GM18909 (cell line): ENCODE measurements around the gene LANCL1.
"Not testable (repeated sequence)": the region's sequence is repeated elsewhere in the genome, so short reads cannot be mapped to it uniquely, and the experiment has no call there.

Experiments
- ATAC-seq: cut with Tn5 transposase; IDR thresholded peaks from one replicate; pipeline ENCODE4 v1.9.1; 2021; ENCODE audit warnings: mild to moderate bottlenecking; ENCODE audit not compliant: unreplicated experiment, poor library complexity

The LANCL1 gene

DNA sequence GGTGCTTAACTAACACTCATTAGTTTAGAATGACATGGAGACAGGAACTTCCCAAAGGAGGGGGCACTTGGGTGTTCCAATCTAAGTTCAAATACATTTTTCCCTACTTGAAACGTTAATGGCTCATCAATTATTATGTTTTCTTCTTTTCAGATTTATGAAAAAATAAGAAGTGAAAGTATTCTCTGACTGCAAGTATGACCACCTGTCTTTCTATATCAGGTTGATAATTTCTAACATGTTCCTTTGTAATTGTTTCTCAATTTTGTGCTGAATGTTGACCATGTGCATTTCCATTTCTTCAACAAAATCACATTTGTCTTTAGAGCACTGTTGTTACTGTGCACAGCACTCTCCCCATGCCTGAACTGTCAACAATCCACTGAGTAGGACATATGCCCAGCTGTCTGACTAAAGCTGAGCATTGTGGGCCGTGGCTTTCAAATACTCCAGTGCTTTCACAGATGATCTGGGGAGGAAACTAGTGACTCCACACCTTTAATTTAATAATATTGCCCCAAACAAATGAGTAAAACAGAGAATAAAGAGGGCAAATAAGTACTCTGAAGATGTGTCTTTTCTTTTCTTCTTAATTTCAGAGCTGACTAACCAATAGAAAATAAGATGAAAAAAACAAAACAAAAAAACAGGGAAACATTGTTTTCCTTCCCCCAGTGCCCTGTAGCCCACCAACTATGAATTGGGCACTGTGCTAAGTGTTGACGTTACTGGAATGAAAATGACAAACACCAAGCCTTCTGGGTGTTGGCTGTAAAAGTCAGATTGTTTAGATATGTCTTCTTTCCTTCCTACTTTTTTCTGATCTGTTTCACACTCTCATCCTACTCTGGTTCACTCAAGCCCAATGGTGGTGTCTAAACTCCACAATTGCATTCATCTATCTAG, 16.0 kb downstream of the LANCL1 start:
- ATAC-seq, result peak; percentile 73

DNA sequence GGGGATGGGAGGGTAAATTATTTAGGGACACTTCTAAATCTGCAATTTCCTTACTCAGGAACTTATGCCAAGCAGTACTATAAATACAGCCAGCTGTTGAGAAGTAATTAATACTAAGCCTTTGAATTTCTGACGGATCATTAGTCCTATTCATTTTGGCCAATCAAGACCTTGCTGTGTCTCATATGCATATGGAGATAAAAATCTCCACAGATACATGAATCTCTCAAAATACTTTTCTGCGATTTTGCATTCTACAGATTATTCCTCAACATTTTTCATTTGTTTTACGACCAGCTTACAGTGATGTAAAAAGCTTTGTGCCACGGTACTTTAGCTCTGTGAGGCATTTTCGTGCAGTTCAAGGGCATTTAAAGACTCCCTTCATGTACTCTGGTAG, 16.7 kb downstream of the LANCL1 start:
- ATAC-seq, result peak; percentile 15

DNA sequence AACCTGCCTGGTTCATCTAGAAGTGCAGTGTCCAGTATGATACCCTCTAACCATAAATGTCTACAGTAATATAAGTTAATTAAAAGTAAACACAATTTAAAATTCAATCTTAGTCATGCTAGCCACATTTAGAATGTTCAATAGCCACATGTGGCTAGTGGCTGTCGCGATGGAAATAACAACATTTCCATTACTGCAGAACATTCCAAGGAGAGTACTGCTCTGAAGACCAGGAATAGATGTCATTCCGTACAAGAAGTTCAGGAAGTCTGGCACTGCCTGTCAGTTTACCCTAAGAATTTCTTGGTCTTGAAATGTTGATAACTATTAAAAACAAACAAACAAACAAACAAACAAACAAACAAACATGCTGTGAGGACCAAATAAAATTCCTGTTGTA, 17.2 kb downstream of the LANCL1 start:
- ATAC-seq, result no peak

DNA sequence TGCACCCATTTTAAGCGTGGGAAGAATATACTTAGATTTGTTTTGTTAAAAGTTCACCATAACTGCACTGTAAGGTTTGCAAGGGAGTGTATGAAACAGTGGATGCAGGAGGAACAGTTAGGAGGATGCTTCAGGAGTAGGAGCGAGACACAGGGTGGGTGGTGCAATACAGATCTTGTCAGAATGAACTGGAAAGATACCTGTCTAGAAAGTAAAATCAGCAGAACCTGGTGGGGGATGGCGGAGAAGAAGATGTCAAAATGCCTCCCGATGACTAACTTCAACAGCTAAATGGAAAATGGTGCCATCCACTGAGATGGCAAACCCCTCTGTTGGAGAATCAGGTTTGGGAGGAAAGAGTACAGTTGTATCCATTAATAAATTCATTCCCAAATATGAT, 18.2 kb downstream of the LANCL1 start:
- no peak for ATAC-seq

DNA sequence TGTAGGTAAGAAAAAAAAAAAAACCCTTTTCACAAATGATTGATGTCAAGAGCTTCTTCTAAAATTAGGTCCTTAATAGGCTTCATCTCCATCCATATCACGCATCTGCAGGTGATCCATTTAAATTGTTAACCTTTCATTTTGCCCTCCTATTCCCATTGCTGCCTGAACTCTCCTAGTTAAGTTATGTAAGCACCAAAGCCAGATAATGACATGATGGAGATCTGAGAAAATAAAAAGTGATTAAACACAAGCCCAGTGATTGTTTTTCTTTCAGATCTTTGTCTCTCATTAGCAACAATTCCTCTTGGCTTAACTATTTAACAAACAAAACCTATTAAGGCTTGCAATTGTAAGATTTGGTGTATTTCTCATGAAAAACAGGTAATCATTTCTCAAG, 20.0 kb downstream of the LANCL1 start:
- no peak for ATAC-seq

DNA sequence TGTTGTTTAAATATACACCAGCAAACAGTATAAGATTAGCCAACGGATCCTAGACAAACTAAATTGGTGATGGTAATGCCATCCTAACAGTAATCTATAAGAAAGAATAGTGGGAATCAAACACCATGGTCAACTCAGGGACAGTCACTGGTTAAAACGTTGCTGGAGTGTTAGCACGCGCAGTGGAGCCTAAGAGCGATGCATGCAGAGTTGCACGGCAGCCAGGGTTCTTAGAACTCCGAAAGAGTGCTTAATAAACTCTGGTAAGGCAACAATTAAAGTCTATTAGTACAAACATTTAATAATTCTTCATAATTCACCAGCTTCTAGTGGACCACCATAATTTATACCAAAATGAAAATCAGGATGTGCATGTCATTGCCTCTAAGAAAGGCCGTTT, 22.2 kb downstream of the LANCL1 start:
- ATAC-seq, result no peak

DNA sequence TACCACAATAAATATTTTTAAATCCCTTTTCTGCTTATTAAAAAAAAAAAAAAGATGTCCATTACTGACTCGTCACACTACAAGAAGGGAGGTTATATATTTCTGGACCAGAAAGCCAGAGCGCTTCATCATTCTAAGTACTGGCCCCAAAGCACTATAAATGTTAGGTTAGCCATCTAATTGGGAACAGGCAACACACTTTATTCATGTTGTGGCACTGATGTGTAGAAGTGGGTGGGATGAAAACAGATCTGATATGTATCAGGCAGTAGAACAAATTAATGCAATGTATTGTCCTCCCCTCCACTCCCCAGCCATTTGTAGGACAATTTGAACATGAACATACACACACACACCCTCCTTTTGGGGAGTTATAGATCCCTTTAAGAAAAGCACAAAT, 24.4 kb downstream of the LANCL1 start:
- ATAC-seq, result no peak

DNA sequence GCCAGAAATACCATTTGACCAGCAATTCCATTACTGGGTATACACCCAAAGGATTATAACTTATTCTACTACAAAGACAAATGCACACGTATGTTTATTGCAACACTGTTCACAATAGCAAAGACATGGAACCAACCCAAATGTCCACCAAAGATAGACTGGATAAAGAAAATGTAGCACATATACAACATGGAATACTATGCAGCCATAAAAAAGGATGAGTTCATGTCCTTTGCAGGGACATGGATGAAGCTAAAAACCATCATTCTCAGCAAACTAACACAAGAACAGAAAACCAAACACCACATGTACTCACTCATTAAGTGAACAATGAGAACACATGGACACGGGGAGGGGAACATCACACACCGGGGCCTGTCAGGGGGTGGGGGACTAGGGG, 25.6 kb downstream of the LANCL1 start:
- ATAC-seq, result not testable (repeated sequence)

DNA sequence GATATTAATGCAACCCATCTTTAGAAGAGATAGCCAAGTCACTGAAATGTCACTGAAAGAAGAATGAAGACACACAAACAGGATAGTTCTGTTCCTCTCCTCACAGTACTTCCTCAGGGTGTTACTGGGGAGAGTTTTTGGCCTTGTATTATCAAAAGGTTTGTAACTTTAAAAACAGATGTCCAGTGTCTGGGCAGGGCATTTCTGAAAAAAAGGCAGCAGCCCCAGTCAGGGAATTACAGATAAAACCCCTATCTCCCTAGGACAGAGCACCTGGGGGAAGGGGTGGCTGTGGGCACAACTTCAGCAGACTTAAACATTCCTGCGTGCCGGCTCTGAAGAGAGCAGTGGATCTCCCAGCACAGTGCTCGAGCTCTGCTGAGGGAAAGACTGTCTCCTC, 30.8 kb downstream of the LANCL1 start:
- ATAC-seq, result no peak

DNA sequence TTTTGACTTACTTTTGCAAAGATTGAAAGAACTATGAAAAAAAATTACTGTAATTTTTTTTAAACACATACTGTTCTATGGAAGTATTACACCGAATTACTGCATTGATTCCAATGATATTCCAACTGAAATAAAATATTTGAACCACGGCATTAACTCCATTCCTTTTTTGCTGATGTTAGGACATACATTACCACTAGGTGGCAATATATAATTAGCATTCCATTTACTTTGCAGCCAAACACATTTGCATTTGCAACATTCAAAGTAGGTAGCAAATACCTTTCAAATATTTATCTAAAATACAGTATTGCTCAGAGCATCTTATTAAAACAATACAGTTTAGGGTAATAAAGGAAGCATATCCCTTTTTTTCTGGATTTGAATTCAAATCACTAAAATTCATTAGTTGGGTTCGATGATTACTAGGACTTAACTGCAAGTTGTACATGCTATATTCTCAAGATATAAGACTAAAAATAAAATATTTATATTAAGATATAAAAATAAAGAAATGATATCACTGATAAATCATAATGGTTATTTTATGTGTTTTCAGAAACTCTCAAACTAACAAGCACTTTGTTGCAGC, 31.3 kb downstream of the LANCL1 start:
- peak; percentile 55 for ATAC-seq

DNA sequence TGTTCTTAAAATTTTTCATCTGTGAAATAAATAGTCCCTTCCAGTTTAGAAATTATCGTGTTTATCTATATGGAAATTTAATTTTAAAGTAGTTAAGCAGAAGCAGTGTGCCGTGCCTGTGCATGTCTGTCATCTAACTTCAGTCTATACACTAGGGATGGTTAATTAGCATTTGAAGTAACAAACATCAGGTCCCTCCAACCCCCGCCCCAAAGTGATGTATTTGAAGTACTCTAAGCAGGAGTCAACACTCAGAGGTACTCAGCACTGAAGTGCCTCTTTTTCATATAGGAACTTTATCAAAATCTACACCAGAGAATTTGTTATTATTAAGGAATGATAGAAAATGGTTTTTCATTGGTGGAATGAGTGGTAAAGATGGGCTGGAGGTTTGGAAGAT, 33.0 kb downstream of the LANCL1 start:
- no peak for ATAC-seq

DNA sequence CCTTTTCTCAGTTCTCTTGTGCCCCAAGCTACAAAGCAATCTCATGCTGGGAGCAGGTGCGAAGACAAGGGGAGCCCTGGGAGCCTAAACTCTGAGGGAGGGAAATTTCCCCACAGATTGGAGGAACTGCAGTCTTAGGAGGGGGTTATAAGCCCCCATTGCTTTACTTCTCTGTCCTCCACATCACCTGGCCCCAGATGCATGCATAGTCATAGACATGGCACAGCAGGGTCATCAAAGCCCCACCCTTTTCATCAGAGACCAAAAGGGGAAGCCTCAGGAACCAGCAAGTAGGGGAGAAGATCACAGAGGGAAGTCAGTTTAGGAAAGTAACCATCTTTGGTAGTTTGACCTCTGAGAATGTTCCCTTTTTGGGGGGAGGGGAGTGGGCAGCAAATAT, 33.7 kb downstream of the LANCL1 start:
- ATAC-seq, result peak; percentile 29

DNA sequence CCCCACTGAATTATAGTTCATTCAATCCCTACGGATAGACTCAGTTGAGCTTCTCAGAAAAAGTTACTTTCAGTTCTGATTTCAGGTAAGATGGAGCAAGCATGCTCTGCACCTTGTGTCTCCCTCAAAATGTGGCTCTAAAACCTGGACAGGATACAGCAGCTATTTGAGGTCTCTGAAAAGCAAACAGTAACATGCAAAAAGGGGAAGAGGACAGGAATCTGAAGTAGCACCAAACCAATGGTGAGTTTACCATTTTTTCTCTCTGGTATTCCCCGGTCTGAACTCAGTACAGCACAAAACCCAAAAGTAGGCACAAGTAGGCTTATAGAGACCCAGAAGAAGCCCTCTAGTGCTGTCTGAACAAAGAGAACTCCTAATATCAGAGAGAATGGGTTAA, 34.1 kb downstream of the LANCL1 start:
- ATAC-seq, result peak; percentile 73

DNA sequence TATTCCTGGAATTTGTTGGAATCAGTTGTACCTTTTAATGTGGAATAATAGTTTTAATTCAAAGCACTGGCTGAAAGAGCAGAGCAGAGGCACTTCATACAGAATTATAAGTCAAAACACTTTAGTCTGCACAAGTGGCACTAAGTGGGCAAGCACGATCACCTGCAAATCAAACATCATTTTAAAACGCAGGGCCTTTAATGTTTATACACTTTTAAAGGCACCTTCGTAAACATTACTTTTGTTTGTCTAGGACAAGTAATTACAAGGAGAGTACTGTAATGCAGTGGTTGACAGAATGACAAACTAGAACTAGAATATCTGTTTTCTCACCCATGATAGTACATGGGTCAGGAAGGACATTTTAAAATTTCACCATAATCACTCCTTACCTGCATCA, 36.4 kb downstream of the LANCL1 start:
- no peak for ATAC-seq

DNA sequence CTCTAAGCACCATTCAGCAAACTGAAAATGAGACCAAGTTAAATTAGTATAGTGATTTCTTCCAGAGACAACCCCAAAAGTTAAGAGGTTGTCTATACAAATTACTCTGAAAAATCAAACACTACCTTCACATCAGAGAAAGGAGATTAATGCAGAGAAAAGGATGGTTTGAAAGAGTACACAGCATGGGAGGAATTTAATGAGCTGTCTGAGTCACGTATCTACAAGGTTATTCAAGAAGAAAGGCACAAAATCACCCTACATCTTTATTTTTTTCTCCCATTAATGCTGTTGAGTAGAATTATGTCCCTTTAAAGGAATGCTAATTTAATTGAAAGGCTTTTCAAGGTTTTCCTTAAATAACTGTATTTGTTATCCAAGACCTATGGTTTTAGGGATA, 41.1 kb downstream of the LANCL1 start:
- ATAC-seq, result no peak

DNA sequence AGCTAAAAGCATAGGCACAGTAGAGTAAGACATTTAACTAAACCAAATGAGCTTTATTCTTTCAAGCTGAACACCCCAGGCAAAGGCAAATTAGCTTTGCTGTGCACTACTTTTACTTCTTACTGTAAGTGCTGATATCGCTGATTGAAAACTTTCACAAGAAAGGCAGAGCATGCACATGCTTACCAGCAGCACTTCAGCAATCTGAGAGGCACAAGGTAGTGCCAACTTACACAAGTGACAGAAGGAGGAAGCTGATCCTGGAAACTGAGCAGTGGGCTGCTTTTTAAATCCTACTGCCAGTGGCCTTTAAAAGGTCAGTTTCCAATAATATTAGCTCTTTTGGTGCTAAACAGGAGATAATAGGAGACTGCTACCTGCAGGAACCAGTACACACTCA, 43.9 kb downstream of the LANCL1 start:
- ATAC-seq, result no peak

DNA sequence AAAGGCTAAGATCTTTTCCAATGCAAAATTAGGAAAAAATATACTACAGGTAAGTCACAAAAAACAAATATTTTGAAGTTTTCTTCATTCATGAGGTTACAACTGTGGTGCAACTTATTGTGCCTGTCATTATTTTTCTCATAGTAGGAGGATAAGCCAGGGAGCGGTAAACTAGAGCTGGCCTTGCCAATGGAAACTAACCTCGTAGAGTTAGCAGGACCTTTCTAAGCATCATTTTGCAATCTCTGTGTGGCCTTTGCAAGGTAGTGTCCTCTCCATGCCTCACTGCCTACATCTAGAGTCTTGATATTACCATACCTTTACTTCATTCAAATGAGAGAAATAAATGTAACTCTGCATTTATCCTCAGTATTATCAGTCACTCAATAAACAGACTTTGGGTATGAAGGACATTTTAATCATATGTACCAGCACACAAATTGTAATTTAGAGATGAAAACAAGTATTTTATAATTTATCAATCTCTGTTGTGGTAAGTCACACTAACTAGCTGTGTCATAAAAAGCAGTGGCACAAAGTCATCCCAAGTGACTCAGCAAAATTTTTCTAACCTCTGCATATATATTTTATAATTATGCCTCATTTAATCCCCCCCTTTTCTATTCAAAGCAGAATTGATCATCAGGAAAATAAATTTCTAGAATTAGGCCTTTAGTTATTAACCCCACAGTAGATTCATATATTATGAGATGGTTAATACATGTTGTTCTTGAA, 47.0 kb downstream of the LANCL1 start:
- ATAC-seq, result no peak

DNA sequence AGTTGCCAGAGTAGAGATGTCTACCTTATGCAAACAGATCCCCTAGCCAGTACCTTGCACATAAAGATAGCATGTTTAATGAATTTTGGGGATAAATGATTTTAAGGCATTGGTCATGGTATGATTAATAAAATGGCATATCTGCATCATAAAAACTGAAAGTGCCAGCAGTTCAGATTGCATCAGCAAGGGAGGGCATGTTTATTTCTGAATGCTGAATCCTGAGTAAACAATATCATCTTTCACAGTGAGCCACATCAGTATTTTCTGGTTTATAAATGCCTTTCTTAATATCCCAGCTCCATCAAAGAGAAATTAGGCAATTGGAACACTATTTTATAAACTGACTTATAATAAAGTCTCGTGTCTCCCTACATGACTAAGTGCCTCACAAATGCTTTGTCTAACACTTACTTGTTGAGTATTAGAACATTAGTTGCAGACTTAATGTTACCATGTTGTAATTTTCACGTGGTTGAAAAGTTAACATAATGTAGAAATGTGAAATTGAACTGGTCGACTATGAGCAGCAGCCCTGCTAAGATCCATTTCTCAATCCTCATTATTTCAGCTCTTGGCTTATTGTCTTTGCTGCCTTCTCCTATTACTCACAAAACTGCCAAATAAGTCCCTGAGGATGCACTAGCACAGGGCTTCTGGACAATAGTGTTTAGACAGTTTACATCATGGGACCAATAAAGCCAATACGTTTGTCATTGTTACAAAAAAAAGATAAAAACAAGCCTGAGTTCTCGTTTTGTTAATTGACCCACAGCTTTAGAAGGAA, 48.0 kb downstream of the LANCL1 start:
- no peak for ATAC-seq

DNA sequence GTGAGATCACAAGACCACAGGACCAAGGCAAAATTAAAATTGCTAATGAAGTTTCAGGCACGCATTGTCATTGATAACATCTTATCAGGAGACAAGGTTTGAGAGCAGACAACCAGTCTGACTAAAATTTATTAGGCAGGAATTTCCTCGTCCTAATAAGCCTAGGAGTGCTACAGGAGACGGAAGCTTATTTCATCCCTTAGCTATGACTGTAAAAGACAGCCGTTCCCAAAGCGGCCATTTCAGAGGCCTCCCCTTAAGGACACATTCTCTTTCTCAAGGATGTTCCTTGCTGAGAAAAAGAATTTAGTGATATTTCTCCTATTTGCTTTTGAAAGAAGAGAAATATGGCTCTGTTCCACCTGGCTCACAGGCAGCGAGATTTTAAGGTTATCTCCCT, 49.2 kb downstream of the LANCL1 start:
- ATAC-seq, result not testable (repeated sequence)

DNA sequence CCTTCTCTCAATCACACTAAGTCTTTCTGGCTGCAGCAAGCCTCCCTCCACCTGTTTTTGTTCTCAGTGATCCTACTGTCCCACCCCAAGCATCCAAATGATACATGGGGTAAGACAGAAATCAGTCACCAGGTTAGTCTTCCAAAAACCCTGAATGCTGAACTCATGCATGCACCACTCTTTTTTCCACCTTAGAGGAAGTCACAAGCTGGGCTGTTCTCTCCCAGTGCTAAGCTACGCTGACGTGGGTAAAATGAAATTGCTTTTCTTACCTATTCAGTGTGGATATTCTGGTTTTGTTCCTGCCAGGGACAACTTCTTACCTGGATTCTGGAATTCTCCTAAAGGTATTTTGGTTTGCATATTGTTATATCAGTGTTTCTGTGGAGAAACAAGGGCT, 54.2 kb downstream of the LANCL1 start:
- ATAC-seq, result no peak

DNA sequence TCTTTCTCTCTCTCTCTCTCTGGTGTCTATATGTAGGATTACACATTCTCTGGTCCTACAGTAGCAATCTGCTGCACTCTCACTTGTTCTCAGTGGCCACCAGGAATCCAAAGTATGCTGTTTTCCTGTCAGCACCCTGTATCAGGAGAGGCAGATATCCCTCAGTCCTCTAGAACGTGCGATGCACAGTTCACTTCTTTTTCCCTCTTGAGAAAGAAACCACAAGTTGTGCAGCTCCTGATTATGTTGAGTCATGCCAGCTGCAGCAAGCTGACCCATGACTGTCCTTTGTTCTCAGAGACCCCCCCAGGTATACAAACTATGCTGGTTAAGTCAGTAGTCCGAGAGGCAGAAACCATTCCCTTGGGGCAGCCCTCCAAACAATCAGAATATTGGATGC, 54.6 kb downstream of the LANCL1 start:
- ATAC-seq, result no peak
